GM21737 (cell line): ENCODE data around the gene PEX16.
A peak's percentile ranks its signal among the peaks of the same experiment; 100 is the strongest.

ENCODE experiments used
- ATAC-seq: cut with Tn5 transposase; IDR thresholded peaks from one replicate; pipeline ENCODE4 v1.9.1; 2021; ENCODE audit warnings: mild to moderate bottlenecking, moderate library complexity; ENCODE audit not compliant: unreplicated experiment

PEX16 gene

GRCh38 chr11:45931739-45932138, 14.1 kb upstream of the PEX16 start:
- no peak for ATAC-seq

- no peak for ATAC-seq
Observed at GRCh38 chr11:45930951-45931570, 13.4 kb upstream of the PEX16 start.

GRCh38 chr11:45930031-45930794, 12.5 kb upstream of the PEX16 start:
- peak; percentile 86 for ATAC-seq

DNA sequence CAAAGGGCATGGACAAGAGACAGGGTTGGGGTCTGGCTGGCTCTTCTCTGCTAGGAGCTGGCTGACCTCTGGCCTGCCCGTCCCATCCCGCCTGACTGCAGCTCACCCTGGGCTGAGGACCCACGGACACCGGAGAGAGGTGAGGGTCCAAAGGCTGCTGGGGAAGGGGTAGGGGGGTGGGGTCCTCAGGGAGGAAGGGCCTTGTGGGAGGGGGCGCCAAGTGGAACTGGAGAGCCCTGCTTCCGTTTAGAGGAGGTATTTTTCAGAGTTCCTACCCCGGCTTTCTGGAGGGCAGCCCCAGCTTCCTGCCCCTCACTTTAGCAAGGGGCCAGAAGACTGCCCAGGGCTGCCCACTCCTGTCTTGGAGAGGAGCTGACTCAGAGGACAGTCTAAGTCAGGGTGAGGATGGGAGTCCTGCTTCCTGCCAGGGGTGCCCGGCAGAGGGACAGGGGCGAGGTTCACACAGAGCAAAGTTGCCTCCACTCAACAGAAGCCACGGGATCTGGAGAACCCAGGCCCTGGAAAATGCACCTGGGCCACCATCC, 11.9 kb upstream of the PEX16 start:
- ATAC-seq = peak; percentile 20

DNA sequence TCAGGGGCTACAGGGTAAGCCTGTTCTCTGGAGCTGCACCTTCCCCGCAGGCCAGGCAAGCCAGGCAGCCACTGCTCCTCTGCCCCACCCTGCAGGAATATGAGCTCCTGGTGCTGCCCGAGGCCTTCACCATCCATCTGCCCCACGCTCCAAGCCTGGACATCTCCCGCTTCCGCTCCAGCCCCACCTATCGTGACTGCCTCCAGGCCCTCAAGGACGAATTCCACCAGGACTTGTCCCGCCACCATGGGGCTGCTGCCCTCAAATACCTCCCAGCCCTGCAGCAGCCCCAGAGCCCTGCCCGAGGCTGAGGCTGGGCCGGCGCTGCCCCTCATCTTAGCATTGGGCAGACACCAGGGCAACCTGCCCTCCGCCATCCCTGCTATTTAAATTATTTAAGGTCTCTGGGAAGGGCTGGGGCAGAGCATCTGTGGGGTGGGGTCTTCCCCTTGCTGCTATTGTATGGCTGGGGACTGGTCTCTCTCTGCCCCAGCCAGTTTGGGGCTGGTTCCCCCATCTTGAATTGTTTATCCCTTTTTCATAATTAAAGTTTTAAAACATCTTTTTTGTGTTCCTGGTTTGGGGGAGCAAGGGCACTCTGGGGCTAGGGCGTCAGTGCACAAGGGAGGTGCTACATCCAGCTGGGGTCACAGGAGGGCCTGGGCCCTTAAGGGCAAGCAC, 11.0 kb upstream of the PEX16 start:
- ATAC-seq = no peak

GRCh38 chr11:45927684-45928413, 10.2 kb upstream of the PEX16 start:
- no peak for ATAC-seq

DNA sequence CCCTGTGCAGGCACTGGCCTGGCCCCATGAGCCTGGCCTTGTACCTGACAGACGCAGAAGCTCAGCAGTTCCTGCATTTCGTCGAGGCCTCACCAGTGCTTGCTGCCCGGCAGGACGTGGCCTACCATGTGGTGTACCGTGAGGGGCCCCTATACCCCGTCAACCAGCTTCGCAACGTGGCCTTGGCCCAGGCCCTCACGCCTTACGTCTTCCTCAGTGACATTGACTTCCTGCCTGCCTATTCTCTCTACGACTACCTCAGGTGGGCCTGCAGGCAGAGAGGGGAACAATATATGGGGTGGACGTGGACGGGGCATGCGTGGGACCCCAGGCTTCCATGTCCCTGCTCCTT, 9.6 kb upstream of the PEX16 start:
- ATAC-seq = no peak

GRCh38 chr11:45926536-45927331, 9.1 kb upstream of the PEX16 start:
- ATAC-seq = no peak

GRCh38 chr11:45926001-45926401, 8.3 kb upstream of the PEX16 start:
- ATAC-seq = no peak

DNA sequence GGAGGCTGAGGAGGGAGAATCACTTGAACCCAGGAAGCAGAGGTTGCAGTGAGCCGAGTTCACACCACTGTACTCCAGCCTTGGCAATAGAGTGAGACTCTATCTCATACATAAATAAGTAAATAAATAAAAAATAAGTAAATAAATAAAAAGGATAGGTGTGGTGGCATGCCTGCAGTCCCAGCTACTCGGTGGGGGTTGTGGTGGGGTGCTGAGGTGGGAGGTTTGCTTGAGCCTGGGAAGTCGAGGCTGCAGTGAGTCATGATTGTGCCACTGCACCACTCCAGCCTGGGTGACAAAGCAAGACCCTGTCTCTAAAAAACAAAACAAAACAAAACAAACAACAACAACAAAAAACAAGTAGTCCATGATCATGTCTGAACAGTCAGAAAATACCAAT, 7.9 kb upstream of the PEX16 start:
- ATAC-seq = no peak

DNA sequence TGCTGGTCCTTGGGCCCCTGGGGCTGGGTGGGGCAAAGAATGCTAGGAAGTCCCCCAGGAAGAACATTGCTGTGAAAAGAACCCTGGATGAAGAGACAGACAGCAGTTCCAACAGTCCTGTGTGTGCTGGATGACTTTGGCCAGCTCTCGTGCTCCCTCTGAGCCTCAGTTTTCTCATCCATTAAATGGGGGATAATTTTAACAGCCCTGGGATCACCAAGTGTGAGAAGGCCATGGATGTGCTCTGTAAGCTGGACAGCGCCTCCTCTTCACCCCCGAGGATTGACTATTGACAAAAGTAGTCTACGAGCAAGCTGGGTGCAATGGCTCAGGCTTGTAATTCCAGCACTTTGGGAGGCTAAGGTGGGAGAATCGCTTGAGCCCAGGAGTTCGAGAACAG, 7.2 kb upstream of the PEX16 start:
- no peak for ATAC-seq

DNA sequence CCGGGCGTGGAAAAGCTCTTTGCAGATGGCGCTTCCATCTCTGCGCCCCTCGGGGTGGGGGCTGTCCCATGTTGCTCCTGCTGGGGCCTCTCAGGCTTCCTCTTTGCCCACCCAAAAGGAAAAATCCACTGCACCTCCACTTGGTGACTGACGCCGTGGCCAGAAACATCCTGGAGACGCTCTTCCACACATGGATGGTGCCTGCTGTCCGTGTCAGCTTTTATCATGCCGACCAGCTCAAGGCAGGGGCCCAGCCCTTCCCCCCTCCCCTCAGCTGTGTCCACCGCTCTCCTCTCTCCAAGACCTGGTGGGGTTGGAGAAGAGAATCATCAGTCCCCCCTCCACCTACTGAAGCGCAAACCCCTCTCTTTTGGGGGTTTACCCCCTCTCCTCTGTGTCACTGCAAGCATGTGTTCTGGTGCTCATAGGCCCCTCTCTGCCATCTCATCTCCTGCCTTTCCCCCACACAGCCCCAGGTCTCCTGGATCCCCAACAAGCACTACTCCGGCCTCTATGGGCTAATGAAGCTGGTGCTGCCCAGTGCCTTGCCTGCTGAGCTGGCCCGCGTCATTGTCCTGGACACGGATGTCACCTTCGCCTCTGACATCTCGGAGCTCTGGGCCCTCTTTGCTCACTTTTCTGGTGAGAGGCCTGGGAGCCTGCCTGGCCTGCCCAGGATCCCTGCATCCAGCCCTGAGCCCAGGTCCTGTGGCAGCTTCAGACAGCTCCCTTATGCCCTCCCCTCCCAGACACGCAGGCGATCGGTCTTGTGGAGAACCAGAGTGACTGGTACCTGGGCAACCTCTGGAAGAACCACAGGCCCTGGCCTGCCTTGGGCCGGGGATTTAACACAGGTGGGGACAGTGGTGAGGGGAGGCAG, 6.6 kb upstream of the PEX16 start:
- no peak for ATAC-seq

DNA sequence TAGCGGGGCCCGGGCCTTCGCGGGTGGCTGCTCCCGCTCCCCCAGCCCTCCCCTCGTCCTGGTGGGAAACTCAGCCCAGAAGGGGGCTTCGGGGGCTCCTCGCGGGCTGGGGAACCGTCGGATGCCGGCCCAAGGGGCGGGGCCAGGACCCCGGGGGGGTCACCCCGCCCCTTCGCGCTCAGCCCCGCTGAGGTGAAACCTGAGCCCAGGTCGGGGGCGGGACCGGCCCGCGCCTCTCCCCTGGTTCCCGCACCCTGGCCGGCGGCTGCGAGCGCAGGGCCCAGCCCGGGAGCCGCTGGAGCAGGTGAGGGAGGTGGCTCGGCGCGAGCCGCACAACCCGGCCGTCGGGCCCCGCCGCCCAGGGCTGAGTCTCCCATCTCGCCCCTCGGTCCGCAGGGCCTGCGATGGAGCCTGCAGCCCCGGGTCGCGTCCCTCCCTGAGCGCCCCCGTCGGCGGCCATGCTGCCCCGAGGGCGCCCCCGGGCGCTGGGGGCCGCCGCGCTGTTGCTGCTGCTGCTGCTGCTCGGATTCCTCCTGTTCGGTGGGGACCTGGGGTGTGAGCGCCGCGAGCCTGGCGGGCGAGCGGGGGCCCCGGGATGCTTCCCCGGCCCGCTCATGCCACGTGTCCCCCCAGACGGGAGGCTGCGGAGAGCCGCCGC, 4.9 kb upstream of the PEX16 start, which contains the start of gene LARGE2:
LARGE2 (plus strand) TSS at position 232 of the 658 bp plus-strand sequence; CDS start at position 459, 227 bp downstream.
- no peak for ATAC-seq

- ATAC-seq = no peak
Observed at GRCh38 chr11:45921561-45922424, 4.1 kb upstream of the PEX16 start.

GRCh38 chr11:45920531-45921477, 3.1 kb upstream of the PEX16 start:
- ATAC-seq = no peak

- no peak for ATAC-seq
Observed at GRCh38 chr11:45919806-45920530, 2.3 kb upstream of the PEX16 start.
